Activated CD4-positive, alpha-beta memory T cell treated with anti-CD3 and anti-CD28 coated beads for 36 hours (primary cell): ENCODE measurements around the gene CLDN9. TPM values are rescaled to one million over a fixed set of nuclear protein-coding genes. Genes with fewer than 3 reads are reported as not detected.

Source experiments
- CTCF ChIA-PET: fragments of 350-600 bp; sonication (Branson Sonifier 250); formaldehyde crosslinking; loops from one replicate; lab custom pipeline; 2021; ENCODE audit warnings: antibody characterized with exemption, inconsistent platforms; lab: Charles Lee
- POLR2A ChIA-PET: fragments of 350-600 bp; sonication (Branson Sonifier 250); formaldehyde crosslinking; loops from one replicate; lab custom pipeline; 2021; ENCODE audit warnings: antibody characterized with exemption; lab: Charles Lee
- DNase-seq: peaks from one replicate; pipeline ENCODE4 v3.0.0-alpha.2; 2020
- H3K27ac Mint-ChIP-seq: one replicate; pipeline ENCODE4 v1.8.0; 2021; ENCODE audit warnings: mixed read lengths
- H3K27me3 Mint-ChIP-seq: one replicate; pipeline ENCODE4 v1.8.0; 2021; ENCODE audit warnings: mixed read lengths
- H3K36me3 Mint-ChIP-seq: one replicate; pipeline ENCODE4 v1.8.0; 2021; ENCODE audit warnings: mixed read lengths
- H3K4me1 Mint-ChIP-seq: one replicate; pipeline ENCODE4 v1.8.0; 2021; ENCODE audit warnings: low read depth, mixed read lengths
- H3K4me3 Mint-ChIP-seq: one replicate; pipeline ENCODE4 v1.8.0; 2021; ENCODE audit warnings: mild to moderate bottlenecking, mixed read lengths
- H3K9me3 Mint-ChIP-seq: one replicate; pipeline ENCODE4 v1.8.0; 2021; ENCODE audit warnings: mixed read lengths
- intact Hi-C: fragments of 100-400 bp; cut with micrococcal nuclease; formaldehyde crosslinking; loops from one replicate; pipeline ENCODE4 v1.15.1; 2023
- total RNA-seq, 2 experiments: library from RNA; stranded (reverse); gene quantifications; one replicate each; pipeline ENCODE4 v1.2.3, GENCODE V29; 2021

Gene CLDN9
- total RNA-seq, 2 experiments from 2014 or later = not detected

- intact Hi-C loops = loop anchor here (2.0 kb wide), 1 partner anchor 25 kb away; no protein-coding TSS in a partner anchor
- Mint-ChIP-seq H3K4me1 (peaks cover 24% of the 10 kb centered on the region), H3K4me3 (no peak overlapping the region), H3K27ac (no peak overlapping the region), H3K36me3 (peaks cover 10% of the 10 kb centered on the region), H3K27me3 (peaks cover 23% of the 10 kb centered on the region), H3K9me3 (no peaks in the 10 kb centered on the region)
- ChIA-PET CTCF (interaction anchor here (0.5 to 17.0 kb wide), 40 partner anchors 7 to 462 kb away, joined by 3 to 412 read pairs (median 5); partner anchors contain the start of genes BICDL2, CLDN6, CLDN9 and HCFC1R1), POLR2A (interaction anchor here (1.1 to 2.8 kb wide), 3 partner anchors 8 to 25 kb away, joined by 3 to 11 read pairs (median 5); partner anchors contain the start of gene TNFRSF12A)
- DNase-seq = peak; percentile 92
Measured at GRCh38 chr16:3027983-3028715, 15.4 kb downstream of the CLDN9 start.

GRCh38 chr16:3028716-3029319, 16.1 kb downstream of the CLDN9 start:
- peaks cover 10% of the 10 kb centered on the region for H3K36me3 Mint-ChIP-seq

GRCh38 chr16:3029491-3030221, 16.9 kb downstream of the CLDN9 start:
- Mint-ChIP-seq H3K27me3 (peaks cover 32% of the 10 kb centered on the region), H3K4me3 (peak overlapping the region; percentile 51), H3K27ac (no peak overlapping the region), H3K4me1 (peaks cover 16% of the 10 kb centered on the region), H3K9me3 (no peaks in the 10 kb centered on the region), H3K36me3 (peaks cover 9% of the 10 kb centered on the region)
- ChIA-PET CTCF (interaction anchor here (1.0 to 17.0 kb wide), 16 partner anchors 9 to 138 kb away, joined by 3 to 412 read pairs (median 22); partner anchors contain the start of genes BICDL2, CLDN6, CLDN9 and HCFC1R1), POLR2A (interaction anchor here (2.8 kb wide), 1 partner anchor 9 kb away, joined by 11 read pairs; the partner anchor contains the start of gene TNFRSF12A)
- peak; percentile 73 for DNase-seq
- intact Hi-C loops = loop anchor here (2.0 kb wide), 1 partner anchor 27 kb away; no protein-coding TSS in a partner anchor

More at GRCh38 chr16:3028716-3029319, 16.1 kb downstream of the CLDN9 start:
- Mint-ChIP-seq H3K4me1 (peaks cover 20% of the 10 kb centered on the region), H3K27me3 (peaks cover 28% of the 10 kb centered on the region), H3K9me3 (no peaks in the 10 kb centered on the region), H3K27ac (no peak overlapping the region), H3K4me3 (peak overlapping the region; percentile 37)
- no peak for DNase-seq
- intact Hi-C loops = loop anchor here (2.0 kb wide), 1 partner anchor 26 kb away; no protein-coding TSS in a partner anchor
- CTCF ChIA-PET = interaction anchor here (0.5 to 17.0 kb wide), 39 partner anchors 8 to 462 kb away, joined by 3 to 412 read pairs (median 7); partner anchors contain the start of genes BICDL2, CLDN6, CLDN9 and HCFC1R1
- POLR2A ChIA-PET = interaction anchor here (1.1 to 2.8 kb wide), 3 partner anchors 8 to 25 kb away, joined by 3 to 11 read pairs (median 5); partner anchors contain the start of gene TNFRSF12A

- peak overlapping the region; percentile 51 for H3K4me3 Mint-ChIP-seq
- H3K4me1 Mint-ChIP-seq = peaks cover 16% of the 10 kb centered on the region
- H3K9me3 Mint-ChIP-seq = no peaks in the 10 kb centered on the region
- peaks cover 9% of the 10 kb centered on the region for H3K36me3 Mint-ChIP-seq
- intact Hi-C loops = no loop called here
- H3K27ac Mint-ChIP-seq = no peak overlapping the region
- CTCF ChIA-PET = interaction anchor here (1.0 to 17.0 kb wide), 19 partner anchors 8 to 348 kb away, joined by 3 to 412 read pairs (median 15); partner anchors contain the start of genes BICDL2, CLDN6, CLDN9 and HCFC1R1
- no peak for DNase-seq
- peaks cover 36% of the 10 kb centered on the region for H3K27me3 Mint-ChIP-seq
- POLR2A ChIA-PET = interaction anchor here (1.2 to 2.8 kb wide), 3 partner anchors 8 to 104 kb away, joined by 4 to 11 read pairs (median 5); partner anchors contain the start of genes TNFRSF12A and ZNF213
Measured at GRCh38 chr16:3030222-3031212, 17.8 kb downstream of the CLDN9 start.

GRCh38 chr16:3032624-3033023, 19.9 kb downstream of the CLDN9 start:
- Mint-ChIP-seq H3K27ac (no peak overlapping the region), H3K36me3 (no peaks in the 10 kb centered on the region), H3K9me3 (no peaks in the 10 kb centered on the region), H3K4me1 (peaks cover 25% of the 10 kb centered on the region), H3K27me3 (peaks cover 46% of the 10 kb centered on the region), H3K4me3 (no peak overlapping the region)
- ChIA-PET CTCF (interaction anchor here (0.8 to 17.0 kb wide), 12 partner anchors 8 to 135 kb away, joined by 3 to 412 read pairs (median 8); partner anchors contain the start of genes CLDN9 and ZNF213), POLR2A (no interaction called here)
- intact Hi-C loops = no loop called here
- DNase-seq = no peak

GRCh38 chr16:3035289-3035971, 22.7 kb downstream of the CLDN9 start:
- Mint-ChIP-seq H3K27ac (no peak overlapping the region), H3K4me3 (no peak overlapping the region), H3K27me3 (peaks cover 55% of the 10 kb centered on the region), H3K9me3 (no peaks in the 10 kb centered on the region), H3K4me1 (peaks cover 14% of the 10 kb centered on the region), H3K36me3 (no peaks in the 10 kb centered on the region)
- DNase-seq = no peak
- CTCF ChIA-PET = interaction anchor here (0.6 to 11.0 kb wide), 7 partner anchors 10 to 250 kb away, joined by 3 to 200 read pairs (median 3); partner anchors contain the start of genes HCFC1R1, THOC6 and ZNF213
- POLR2A ChIA-PET = interaction anchor here (1.0 kb wide), 1 partner anchor 23 kb away, joined by 3 read pairs; no protein-coding TSS in a partner anchor
- intact Hi-C loops = no loop called here

- peaks cover 14% of the 10 kb centered on the region for H3K4me1 Mint-ChIP-seq
- POLR2A ChIA-PET = no interaction called here
- peaks cover 55% of the 10 kb centered on the region for H3K27me3 Mint-ChIP-seq
- no peaks in the 10 kb centered on the region for H3K36me3 Mint-ChIP-seq
- no peak overlapping the region for H3K27ac Mint-ChIP-seq
- no peak for DNase-seq
- intact Hi-C loops = no loop called here
- H3K4me3 Mint-ChIP-seq = no peak overlapping the region
- no peaks in the 10 kb centered on the region for H3K9me3 Mint-ChIP-seq
- CTCF ChIA-PET = interaction anchor here (0.6 to 9.2 kb wide), 4 partner anchors 12 to 66 kb away, joined by 3 to 92 read pairs (median 4); partner anchors contain the start of genes HCFC1R1 and THOC6
Measured at GRCh38 chr16:3035972-3036725, 23.4 kb downstream of the CLDN9 start.

- Mint-ChIP-seq H3K36me3 (no peaks in the 10 kb centered on the region), H3K4me1 (peaks cover 14% of the 10 kb centered on the region)
- intact Hi-C loops = no loop called here
Measured at GRCh38 chr16:3036726-3037315, 24.1 kb downstream of the CLDN9 start, which contains the start of gene BICDL2. Gene BICDL2, minus strand, starts transcription at chr16:3036944. Its CDS starts 1,448 bp downstream, at chr16:3035496.

GRCh38 chr16:3038256-3038655, 25.5 kb downstream of the CLDN9 start:
- no peaks in the 10 kb centered on the region for H3K36me3 Mint-ChIP-seq
- no peak overlapping the region for H3K4me3 Mint-ChIP-seq
- no peak overlapping the region for H3K27ac Mint-ChIP-seq
- CTCF ChIA-PET = interaction anchor here (0.7 to 3.5 kb wide), 2 partner anchors 9 to 93 kb away, joined by 3 to 32 read pairs; no protein-coding TSS in a partner anchor
- no peaks in the 10 kb centered on the region for H3K9me3 Mint-ChIP-seq
- POLR2A ChIA-PET = interaction anchor here (1.7 kb wide), 1 partner anchor 27 kb away, joined by 4 read pairs; the partner anchor contains the start of gene IL32
- DNase-seq = no peak
- peaks cover 14% of the 10 kb centered on the region for H3K4me1 Mint-ChIP-seq
- peaks cover 51% of the 10 kb centered on the region for H3K27me3 Mint-ChIP-seq
- intact Hi-C loops = no loop called here

More at GRCh38 chr16:3036726-3037315, 24.1 kb downstream of the CLDN9 start, which contains the start of gene BICDL2:
- ChIA-PET CTCF (interaction anchor here (3.5 kb wide), 1 partner anchor 8 kb away, joined by 32 read pairs; no protein-coding TSS in a partner anchor), POLR2A (no interaction called here)
- H3K27ac Mint-ChIP-seq = no peak within 1 kb of the TSS
- no peaks in the 10 kb centered on the region for H3K9me3 Mint-ChIP-seq
- H3K4me3 Mint-ChIP-seq = no peak within 1 kb of the TSS
- H3K27me3 Mint-ChIP-seq = peaks cover 56% of the 10 kb centered on the region
- no peak for DNase-seq
